Measurements from ENCODE around the gene ANKRD63.

Gene ANKRD63

DNA sequence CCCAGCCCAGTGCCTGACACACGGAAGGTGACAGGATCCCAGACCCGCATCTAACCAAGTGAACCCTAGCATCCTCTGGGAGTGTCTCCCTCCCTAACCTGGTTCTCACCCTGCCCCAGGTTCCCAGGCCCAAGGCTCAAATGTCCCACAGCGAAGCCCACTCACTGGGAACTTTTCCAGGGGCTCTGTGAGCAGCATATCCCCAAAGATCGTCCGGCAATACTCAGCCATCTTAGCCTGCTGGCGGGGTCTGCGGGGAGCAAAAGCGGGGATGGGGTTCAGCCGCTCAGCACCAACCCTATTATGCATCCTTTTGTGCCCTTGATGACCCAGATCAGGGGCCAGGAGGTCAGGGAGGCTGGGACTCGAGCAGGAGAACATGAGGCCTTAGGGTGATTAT lies 14.5 kb upstream of the ANKRD63 start:
- TF ChIP-seq POLR2AphosphoS5 (IDR thresholded peaks at IDR 0.05; ENCODE audit: low read depth, low read length) = no peak
- TF ChIP-seq, protein P1, sequence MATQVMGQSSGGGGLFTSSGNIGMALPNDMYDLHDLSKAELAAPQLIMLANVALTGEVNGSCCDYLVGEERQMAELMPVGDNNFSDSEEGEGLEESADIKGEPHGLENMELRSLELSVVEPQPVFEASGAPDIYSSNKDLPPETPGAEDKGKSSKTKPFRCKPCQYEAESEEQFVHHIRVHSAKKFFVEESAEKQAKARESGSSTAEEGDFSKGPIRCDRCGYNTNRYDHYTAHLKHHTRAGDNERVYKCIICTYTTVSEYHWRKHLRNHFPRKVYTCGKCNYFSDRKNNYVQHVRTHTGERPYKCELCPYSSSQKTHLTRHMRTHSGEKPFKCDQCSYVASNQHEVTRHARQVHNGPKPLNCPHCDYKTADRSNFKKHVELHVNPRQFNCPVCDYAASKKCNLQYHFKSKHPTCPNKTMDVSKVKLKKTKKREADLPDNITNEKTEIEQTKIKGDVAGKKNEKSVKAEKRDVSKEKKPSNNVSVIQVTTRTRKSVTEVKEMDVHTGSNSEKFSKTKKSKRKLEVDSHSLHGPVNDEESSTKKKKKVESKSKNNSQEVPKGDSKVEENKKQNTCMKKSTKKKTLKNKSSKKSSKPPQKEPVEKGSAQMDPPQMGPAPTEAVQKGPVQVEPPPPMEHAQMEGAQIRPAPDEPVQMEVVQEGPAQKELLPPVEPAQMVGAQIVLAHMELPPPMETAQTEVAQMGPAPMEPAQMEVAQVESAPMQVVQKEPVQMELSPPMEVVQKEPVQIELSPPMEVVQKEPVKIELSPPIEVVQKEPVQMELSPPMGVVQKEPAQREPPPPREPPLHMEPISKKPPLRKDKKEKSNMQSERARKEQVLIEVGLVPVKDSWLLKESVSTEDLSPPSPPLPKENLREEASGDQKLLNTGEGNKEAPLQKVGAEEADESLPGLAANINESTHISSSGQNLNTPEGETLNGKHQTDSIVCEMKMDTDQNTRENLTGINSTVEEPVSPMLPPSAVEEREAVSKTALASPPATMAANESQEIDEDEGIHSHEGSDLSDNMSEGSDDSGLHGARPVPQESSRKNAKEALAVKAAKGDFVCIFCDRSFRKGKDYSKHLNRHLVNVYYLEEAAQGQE (IDR thresholded peaks at IDR 0.05; ENCODE audit: insufficient read depth in 1 of 2, low read depth in 2 of 2, low read length in 2 of 2) = no peak
- TF ChIP-seq TAF1 (IDR thresholded peaks at IDR 0.05; ENCODE audit: borderline replicate concordance, insufficient read depth, low read length) = no peak
- no peak for TF ChIP-seq SIN3A (IDR thresholded peaks at IDR 0.05; ENCODE audit: borderline replicate concordance, insufficient read depth, low read length)
- no peak for TF ChIP-seq FOXP2 (optimal IDR thresholded peaks at IDR 0.05; ENCODE audit: borderline replicate concordance, extremely low read depth, extremely low read length, insufficient read depth)

DNA sequence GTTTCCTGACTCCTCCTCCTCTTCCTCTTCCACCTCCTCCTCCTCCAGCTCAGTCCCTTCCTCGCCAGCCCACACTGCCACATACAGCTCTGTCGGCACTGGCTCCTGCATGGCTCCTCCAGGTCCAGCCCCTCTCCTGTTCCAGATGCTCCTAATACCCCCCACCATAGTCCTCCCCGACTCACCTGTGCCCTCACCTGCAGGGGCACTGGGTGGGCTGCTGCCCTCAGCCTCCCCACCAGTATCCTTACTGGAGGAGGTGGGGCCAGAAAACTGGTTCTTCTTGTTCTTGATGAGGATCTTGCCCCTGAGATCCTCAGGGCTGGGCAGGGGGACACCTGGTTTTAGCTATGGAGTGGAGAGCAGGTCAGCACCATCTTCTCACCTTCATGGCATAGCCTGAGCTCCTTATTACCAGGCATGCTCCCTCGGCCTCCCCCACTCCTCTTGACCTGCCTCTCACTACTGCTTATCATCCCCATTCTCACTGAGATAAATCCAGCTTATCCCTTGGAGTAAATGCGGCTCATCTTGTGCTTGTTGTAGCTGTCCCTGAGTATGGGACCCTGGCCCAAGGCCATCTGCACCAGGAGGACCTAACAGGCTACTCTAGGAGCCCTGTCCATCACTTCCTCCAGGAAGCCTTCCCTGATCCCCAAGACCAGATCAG lies 13.8 kb upstream of the ANKRD63 start:
- TF ChIP-seq TAF1 (IDR thresholded peaks at IDR 0.05; ENCODE audit: borderline replicate concordance, insufficient read depth, low read length) = no peak
- no peak for TF ChIP-seq POLR2AphosphoS5 (IDR thresholded peaks at IDR 0.05; ENCODE audit: low read depth, low read length)
- TF ChIP-seq, protein P1 (IDR thresholded peaks at IDR 0.05; ENCODE audit: insufficient read depth in 1 of 2, low read depth in 2 of 2, low read length in 2 of 2) = no peak
- no peak for TF ChIP-seq FOXP2 (optimal IDR thresholded peaks at IDR 0.05; ENCODE audit: borderline replicate concordance, extremely low read depth, extremely low read length, insufficient read depth)
- no peak for TF ChIP-seq SIN3A (IDR thresholded peaks at IDR 0.05; ENCODE audit: borderline replicate concordance, insufficient read depth, low read length)

DNA sequence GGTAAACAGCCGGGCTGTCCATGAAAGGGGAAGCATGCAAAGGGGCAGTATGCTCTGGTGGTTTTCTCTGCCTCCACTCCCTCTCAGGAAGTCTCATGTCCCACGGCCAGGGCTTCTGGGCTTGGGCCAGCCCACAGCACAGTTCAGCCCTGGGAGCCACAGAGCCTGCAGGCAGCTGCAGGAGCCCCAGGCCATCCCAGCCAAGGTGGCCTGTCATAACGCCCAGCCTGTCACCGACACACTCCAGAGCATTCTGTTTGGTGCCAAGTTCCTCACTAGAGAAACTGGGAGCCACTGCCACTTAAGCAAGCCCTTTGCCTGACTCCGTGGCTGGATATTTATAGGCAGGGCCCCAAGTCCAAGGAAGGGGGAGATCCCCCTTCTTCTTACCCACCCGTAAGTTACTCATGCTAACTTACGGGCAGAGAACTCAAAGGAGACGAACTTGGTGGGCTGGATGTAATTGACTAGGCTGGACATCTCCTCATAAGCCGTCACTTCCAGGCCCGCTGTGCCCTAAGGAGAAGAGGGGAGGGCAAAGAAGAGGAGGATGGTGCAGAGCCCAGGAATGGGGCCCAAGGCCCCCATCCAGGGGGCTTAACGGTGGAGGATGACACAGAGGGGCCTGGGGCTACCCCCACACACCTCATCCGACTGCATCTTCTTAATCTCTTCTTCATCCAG lies 13.2 kb upstream of the ANKRD63 start:
- TF ChIP-seq SIN3A (IDR thresholded peaks at IDR 0.05; ENCODE audit: borderline replicate concordance, insufficient read depth, low read length) = no peak
- no peak for TF ChIP-seq FOXP2 (optimal IDR thresholded peaks at IDR 0.05; ENCODE audit: borderline replicate concordance, extremely low read depth, extremely low read length, insufficient read depth)
- TF ChIP-seq, protein P1 (IDR thresholded peaks at IDR 0.05; ENCODE audit: insufficient read depth in 1 of 2, low read depth in 2 of 2, low read length in 2 of 2) = no peak
- TF ChIP-seq TAF1 (IDR thresholded peaks at IDR 0.05; ENCODE audit: borderline replicate concordance, insufficient read depth, low read length) = no peak

DNA sequence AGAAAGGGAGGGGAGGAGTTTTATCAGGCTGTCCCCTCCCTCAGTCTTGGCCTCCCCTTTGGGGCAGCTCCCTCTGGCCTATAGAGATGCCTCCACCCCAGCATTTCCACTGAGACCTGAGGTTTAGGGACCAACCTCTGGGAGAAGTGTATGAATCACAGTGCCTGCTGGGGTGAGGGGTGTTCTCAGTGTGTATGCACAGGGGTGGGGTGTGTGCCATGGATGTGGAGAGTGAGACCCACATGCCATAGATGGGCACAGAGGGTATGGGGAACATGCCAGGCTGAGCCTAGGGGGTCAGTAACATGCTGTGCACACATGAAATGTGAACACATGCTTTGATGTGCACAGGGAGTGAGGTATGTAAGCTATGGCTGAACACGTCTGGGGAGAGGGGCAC lies 12.4 kb upstream of the ANKRD63 start:
- TF ChIP-seq FOXP2 (optimal IDR thresholded peaks at IDR 0.05; ENCODE audit: borderline replicate concordance, extremely low read depth, extremely low read length, insufficient read depth) = no peak
- no peak for TF ChIP-seq SIN3A (IDR thresholded peaks at IDR 0.05; ENCODE audit: borderline replicate concordance, insufficient read depth, low read length)
- TF ChIP-seq TAF1 (IDR thresholded peaks at IDR 0.05; ENCODE audit: borderline replicate concordance, insufficient read depth, low read length) = no peak
- TF ChIP-seq POLR2AphosphoS5 (IDR thresholded peaks at IDR 0.05; ENCODE audit: low read depth, low read length) = no peak
- TF ChIP-seq, protein P1 (IDR thresholded peaks at IDR 0.05; ENCODE audit: insufficient read depth in 1 of 2, low read depth in 2 of 2, low read length in 2 of 2) = no peak

Data from PFSK-1 (cell line).